Endodermal cell (in vitro differentiated cells): ENCODE results near the gene DYRK1A. TPM values are rescaled to one million over a fixed set of nuclear protein-coding genes. Genes with fewer than 3 reads are reported as not detected.

Source experiments
- DNase-seq: peaks from one replicate; pipeline ENCODE4 v3.0.0-alpha.2; 2017
- H3K27ac ChIP-seq: 2 replicates; pipeline ENCODE4 v1.5.1; 2013; ENCODE audit warnings: mild to moderate bottlenecking, low read depth, low read length, moderate library complexity
- H3K27me3 ChIP-seq: 2 replicates; pipeline ENCODE4 v1.6.1; 2013; ENCODE audit warnings: mild to moderate bottlenecking, low read length, moderate library complexity; ENCODE audit not compliant: insufficient read depth, control insufficient read depth, poor library complexity, severe bottlenecking
- H3K36me3 ChIP-seq: 2 replicates; pipeline ENCODE4 v1.7.0; 2013; ENCODE audit warnings: mild to moderate bottlenecking, low read length, moderate library complexity; ENCODE audit not compliant: control insufficient read depth, insufficient read depth
- H3K4me1 ChIP-seq: one replicate; pipeline ENCODE4 v1.7.0; 2013; ENCODE audit warnings: low read length; ENCODE audit not compliant: control insufficient read depth, insufficient read depth
- H3K4me3 ChIP-seq: 2 replicates; pipeline ENCODE4 v1.5.1; 2013; ENCODE audit warnings: mild to moderate bottlenecking, low read length, moderate library complexity
- H3K9ac ChIP-seq: 2 replicates; pipeline ENCODE4 v1.6.1; 2013; ENCODE audit warnings: mild to moderate bottlenecking, low read length, moderate library complexity; ENCODE audit not compliant: poor library complexity, severe bottlenecking; ENCODE audit errors: extremely low read depth
- H3K9me3 ChIP-seq: 2 replicates; pipeline ENCODE4 v1.6.1; 2013; ENCODE audit warnings: mild to moderate bottlenecking, low read length, moderate library complexity; ENCODE audit not compliant: control insufficient read depth
- H3K27ac Mint-ChIP-seq: 2 replicates; pipeline ENCODE4 v1.8.0; 2020; ENCODE audit warnings: mixed read lengths
- H3K27me3 Mint-ChIP-seq: 2 replicates; pipeline ENCODE4 v1.8.0; 2021; ENCODE audit warnings: mild to moderate bottlenecking, mixed read lengths; ENCODE audit not compliant: insufficient read depth
- H3K36me3 Mint-ChIP-seq: 2 replicates; pipeline ENCODE4 v1.8.0; 2020; ENCODE audit warnings: low read depth, mixed read lengths
- H3K4me1 Mint-ChIP-seq: 2 replicates; pipeline ENCODE4 v1.8.0; 2020; ENCODE audit warnings: mixed read lengths
- H3K4me3 Mint-ChIP-seq: 2 replicates; pipeline ENCODE4 v1.8.0; 2020; ENCODE audit warnings: mild to moderate bottlenecking, moderate library complexity, mixed read lengths
- H3K9me3 Mint-ChIP-seq: 2 replicates; pipeline ENCODE4 v1.8.0; 2020; ENCODE audit warnings: mild to moderate bottlenecking, mixed read lengths
- CTCF ChIP-seq: fragments of 200-600 bp; sonication (generic); conservative IDR thresholded peaks from 2 replicates; pipeline ENCODE4 v1.5.0; 2021; ENCODE audit warnings: antibody characterized with exemption, mild to moderate bottlenecking
- WGBS, 2 experiments: methylation state at CpG; one replicate each; pipeline versions ENCODE4 v1.1.5 to v1.1.7; 2013; ENCODE audit warnings: missing lambda C conversion rate in 2 of 2, mixed read lengths in 1 of 2; ENCODE audit not compliant: insufficient coverage in 1 of 2, insufficient read length in 1 of 2; 5-methylcytosine and 5-hydroxymethylcytosine counted together
- total RNA-seq, 2 donors: library from RNA; stranded (reverse); fragmentation: NEBNext Ultra II Directional in 1 of 2; extraction: Animal tissue kit (Norgen Biotek cat#: 25700) in 1 of 2; gene quantifications; 2 replicates in 1 of 2; 3 replicates in 1 of 2; pipeline ENCODE4 v1.2.1, GENCODE V29; 2021

Gene DYRK1A
- total RNA-seq, 2 donors from 2014 or later: 73.9 to 75.2 TPM

DNA sequence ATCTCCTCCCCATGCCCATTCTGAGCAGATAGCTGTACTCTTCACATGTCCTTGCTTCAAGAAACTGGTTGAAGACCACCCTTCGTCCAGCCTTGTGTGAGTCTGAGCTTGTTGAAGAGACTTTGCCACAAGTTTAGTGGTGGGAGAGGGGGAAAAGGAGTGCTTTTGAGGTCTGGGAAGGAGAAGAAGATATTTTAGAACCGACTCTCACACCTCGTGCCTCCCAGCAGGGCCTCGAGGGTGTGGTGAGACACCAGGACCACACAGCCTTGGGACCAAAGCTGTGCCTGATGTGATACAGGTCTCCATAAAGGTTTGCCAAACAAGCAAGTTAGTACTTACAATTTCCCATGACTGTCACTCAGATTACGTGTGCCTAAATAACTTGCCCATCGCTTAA, 201.8 kb downstream of the DYRK1A start:
- Histone ChIP-seq H3K36me3 (no peaks in the 10 kb centered on the region), H3K4me1 (peaks cover 3% of the 10 kb centered on the region), H3K27ac (no peak overlapping the region), H3K9me3 (no peaks in the 10 kb centered on the region), H3K4me3 (no peak overlapping the region), H3K27me3 (no peaks in the 10 kb centered on the region), H3K9ac (no peak overlapping the region)
- WGBS, 2 experiments: 87 to 92% methylated on average over 6 of the region's 6 CpGs
- Mint-ChIP-seq H3K27me3 (peaks cover under 1% of the 10 kb centered on the region), H3K4me1 (peaks cover 25% of the 10 kb centered on the region), H3K27ac (no peak overlapping the region), H3K36me3 (no peaks in the 10 kb centered on the region), H3K9me3 (peaks cover under 1% of the 10 kb centered on the region), H3K4me3 (no peak overlapping the region)
- DNase-seq: no peak
- TF ChIP-seq CTCF: no peak

GRCh38 chr21:37568916-37569315, 202.3 kb downstream of the DYRK1A start:
- H3K4me3 ChIP-seq: no peak overlapping the region
- H3K4me1 Mint-ChIP-seq: peaks cover 25% of the 10 kb centered on the region
- no peaks in the 10 kb centered on the region for H3K36me3 ChIP-seq
- H3K27me3 ChIP-seq: no peaks in the 10 kb centered on the region
- peaks cover 3% of the 10 kb centered on the region for H3K4me1 ChIP-seq
- no peaks in the 10 kb centered on the region for H3K9me3 ChIP-seq
- H3K36me3 Mint-ChIP-seq: no peaks in the 10 kb centered on the region
- no peak for TF ChIP-seq CTCF
- no peaks in the 10 kb centered on the region for H3K27me3 Mint-ChIP-seq
- no peak overlapping the region for H3K9ac ChIP-seq
- no peak overlapping the region for H3K27ac ChIP-seq
- WGBS, 2 experiments: 92 to 93% methylated on average over 5 of the region's 5 CpGs
- H3K9me3 Mint-ChIP-seq: no peaks in the 10 kb centered on the region
- H3K27ac Mint-ChIP-seq: no peak overlapping the region
- H3K4me3 Mint-ChIP-seq: no peak overlapping the region
- no peak for DNase-seq

GRCh38 chr21:37571442-37571841, 204.9 kb downstream of the DYRK1A start:
- peaks cover 3% of the 10 kb centered on the region for H3K4me1 ChIP-seq
- no peak overlapping the region for H3K4me3 ChIP-seq
- H3K9me3 ChIP-seq: no peaks in the 10 kb centered on the region
- TF ChIP-seq CTCF: no peak
- Mint-ChIP-seq H3K27ac (no peak overlapping the region), H3K4me1 (peaks cover 11% of the 10 kb centered on the region), H3K4me3 (no peak overlapping the region), H3K36me3 (no peaks in the 10 kb centered on the region), H3K9me3 (no peaks in the 10 kb centered on the region), H3K27me3 (no peaks in the 10 kb centered on the region)
- DNase-seq: no peak
- 92 to 93% methylated on average over 5 to 6 of the region's 6 CpGs for WGBS, 2 experiments
- no peak overlapping the region for H3K27ac ChIP-seq
- H3K9ac ChIP-seq: no peak overlapping the region
- H3K36me3 ChIP-seq: no peaks in the 10 kb centered on the region
- H3K27me3 ChIP-seq: no peaks in the 10 kb centered on the region
